Measurements from ENCODE around the gene RTL1. TPM values are rescaled to one million over a fixed set of nuclear protein-coding genes. Genes with fewer than 3 reads are reported as not detected.

Gene RTL1
- total RNA-seq, 1 experiment from 2014 or later: not detected

DNA sequence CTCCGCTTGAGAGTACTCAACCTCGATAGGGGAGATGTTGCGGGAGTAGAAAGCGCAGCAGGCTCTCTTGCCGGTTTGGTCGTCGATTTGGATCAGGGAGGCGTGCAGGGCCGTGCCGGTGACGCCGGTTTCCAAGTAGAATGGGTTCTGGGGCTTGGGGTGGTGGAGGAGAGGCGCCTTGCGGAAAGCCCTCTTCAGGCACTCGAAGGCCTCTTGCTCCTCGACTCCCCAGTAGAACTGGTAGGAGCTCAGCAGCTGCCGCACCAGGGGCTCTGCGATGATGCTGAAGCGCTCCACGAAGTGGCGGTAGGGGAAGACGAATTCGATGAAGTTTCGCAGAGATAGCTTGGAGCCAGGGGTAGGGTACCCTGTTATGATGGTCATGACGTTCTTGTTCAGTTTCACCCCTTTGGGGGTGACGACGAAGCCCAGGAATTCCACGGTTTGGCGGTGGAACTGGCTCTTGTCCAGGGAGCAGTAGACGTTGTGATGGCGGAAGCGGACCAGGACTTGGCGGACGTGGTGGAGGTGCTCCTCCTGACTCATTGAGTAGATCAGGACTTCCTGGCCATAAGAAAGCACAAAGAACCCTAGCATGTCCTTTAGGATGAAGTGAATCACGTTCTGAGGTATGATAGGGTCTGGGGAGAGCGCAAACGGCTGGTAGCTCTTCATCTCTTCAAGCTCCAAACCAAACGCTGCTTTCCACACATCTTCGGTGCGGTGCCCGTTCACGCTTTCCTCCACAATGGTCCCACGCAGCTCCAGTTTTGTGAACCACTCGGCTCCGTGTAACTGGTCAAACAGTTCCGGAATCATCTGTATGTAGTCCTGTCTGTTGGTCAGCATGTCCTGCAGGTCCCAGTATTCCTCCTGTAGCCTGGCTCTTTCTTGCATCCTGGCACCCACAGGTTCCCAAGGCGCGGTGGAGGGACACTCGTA lies 21.2 kb downstream of the RTL1 start:
- no peak for DNase-seq (ENCODE audit: low spot score)

DNA sequence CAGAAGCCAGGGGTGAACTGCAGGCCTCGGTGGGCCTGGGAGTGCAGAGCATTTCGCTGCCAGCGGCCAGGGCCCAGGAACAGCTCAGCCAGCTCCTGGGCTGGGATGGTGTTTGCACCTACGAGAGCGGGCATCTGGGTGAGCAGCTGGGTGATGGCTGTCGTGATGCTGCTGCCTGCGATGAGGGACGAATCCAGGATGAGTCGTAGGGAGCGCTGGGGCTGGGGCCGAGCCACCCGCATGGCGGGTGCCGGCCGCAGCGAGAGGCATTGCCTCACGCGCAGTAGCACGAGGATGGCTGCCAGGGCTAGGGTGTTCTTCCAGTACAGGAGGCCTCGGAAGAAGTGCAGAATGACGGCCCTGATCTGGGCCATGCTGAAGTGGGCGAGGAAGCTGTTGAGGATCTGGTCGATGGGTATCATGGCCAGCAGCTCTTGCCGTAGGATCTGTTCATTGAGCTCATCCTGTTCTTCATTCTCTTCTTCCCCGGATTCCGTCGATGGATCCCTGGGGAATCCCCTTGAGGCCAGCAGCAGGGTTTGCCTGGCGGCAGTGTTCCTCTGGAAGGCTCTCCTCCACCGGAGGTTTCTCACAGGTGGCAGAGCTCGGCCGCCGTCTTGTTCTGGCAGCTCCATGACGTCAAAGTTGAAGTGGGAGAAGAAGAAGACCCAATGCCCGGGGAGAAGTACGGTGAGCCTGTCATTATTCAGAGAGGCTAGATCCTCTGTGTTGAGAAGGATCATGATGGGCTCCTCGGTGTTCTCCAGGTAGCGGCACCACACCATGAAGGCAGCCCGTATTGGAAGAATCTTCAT lies 22.1 kb downstream of the RTL1 start:
- DNase-seq (ENCODE audit: low spot score): no peak

DNA sequence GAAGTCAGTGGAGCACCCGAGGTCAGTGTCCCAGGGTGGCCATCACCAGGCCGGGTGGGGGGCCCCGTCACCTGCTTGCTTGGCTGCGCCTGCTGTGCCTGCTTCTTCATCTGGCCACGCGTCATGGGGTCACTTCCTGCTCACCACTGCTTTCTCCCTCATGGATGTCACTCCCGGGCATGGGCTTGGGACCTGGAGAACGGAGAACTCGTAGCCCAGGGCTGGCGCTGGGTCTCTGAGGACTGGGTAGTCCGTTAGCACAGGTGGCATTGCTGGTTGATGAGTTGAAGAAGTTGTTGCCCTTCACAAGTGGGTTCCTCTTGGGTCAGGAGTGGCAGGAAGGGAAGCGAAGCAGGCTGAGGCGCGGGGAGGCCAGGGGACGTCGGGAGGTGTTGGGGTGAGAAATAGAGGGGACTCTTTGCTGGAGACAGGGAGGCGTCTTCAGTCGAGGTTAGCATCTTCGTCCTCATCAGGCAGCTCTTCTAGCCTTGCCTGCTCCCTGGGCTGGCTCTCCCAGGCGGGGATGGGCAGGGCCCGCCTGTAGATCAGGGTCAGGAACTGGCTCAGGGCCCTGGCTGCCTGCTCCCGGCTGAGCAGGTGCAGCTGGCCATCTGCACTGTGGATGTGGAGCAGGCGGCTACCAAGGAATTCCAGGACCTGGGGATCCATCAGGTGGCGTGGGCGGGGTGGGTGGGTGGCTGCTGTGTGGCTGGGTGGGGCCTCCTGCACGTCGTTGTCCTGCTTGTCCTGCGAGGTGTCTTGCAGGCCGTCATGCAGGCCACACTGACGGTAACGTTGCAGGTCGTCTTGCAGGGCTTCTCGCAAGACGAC lies 23.0 kb downstream of the RTL1 start:
- no peak for DNase-seq (ENCODE audit: low spot score)

DNA sequence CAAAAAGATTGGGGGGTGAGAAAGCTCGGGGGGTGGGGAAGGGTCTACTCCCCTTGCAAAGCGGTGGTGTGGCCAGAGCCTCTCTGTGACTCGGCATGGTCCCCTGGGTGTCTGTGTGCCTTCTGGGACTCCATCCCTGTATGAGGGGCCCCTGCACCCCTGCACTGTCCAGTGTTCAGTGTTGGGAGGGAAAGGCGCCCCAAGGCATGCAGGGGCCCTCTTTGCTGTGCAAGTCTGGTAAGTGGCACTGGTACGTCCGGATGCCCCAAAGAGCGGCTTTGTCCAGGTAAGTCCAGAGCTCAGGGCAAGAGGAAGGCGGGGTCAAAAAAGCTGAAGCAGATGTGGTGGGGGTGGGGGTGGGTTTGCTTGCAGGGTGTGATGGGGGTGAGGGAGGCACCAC lies 23.7 kb downstream of the RTL1 start:
- DNase-seq (ENCODE audit: low spot score): no peak

DNA sequence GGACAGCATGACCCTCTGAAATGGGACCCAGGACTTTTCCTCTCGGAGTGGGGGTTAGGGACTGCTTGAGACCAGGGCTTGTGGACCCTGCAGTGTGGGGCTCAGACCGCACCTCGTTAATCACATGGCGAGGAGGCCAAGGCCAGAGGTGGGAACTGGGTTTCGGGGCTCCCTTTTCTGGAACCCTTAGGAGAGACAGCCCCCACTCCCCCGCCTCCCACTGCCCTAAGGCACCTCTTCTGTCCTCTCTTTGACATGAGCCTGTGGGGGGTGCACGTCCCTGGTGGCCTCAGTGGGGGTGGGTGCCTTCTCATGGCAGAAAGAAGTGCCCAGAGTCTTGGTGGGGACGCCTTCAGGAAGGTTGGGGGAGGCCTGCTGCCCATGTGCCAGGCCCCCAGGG lies 24.3 kb downstream of the RTL1 start:
- DNase-seq (ENCODE audit: low spot score): no peak

DNA sequence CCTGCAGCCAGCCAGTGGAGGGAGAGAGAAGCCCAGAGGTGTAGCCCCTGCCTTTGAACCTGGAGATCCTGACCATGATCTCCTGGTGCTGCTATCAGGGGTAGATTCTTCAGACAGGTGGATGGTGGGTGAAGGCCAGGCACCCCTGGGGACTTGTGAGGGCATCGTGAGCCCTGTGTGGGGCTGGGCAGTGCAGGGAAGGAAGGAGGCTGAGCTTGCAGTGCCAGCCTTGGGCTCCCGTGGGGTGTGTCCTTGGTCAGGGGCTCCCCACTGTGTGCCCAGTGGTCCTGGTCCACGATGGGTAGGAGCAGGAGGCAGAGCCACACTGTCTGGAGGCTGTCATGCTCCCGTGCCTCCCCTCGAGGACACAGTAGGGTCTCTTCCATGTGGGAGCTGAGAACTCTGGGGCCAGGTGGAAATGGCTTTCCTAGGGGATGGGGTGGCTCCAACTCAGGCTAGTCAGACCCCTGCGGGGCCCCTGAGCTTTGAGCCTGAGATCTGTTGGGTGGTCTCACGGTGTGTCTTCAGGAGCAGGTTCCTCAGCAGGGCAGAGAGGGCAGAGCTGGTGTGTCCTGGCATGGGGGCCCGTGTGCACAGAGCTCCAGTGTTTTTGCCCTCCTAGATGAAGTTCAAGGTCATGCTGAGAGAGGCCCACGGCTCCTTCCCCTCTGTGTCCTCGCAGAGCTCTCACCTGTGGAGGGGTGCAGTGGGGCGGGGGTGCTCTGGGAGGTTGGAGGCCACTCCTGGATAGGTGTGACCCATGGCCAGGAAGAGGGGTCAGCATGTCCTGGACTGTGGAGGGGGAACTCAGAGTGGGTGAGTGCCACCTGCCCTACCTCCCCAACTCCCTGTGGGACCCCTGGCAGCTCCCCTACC lies 25.0 kb downstream of the RTL1 start:
- no peak for DNase-seq (ENCODE audit: low spot score)

DNA sequence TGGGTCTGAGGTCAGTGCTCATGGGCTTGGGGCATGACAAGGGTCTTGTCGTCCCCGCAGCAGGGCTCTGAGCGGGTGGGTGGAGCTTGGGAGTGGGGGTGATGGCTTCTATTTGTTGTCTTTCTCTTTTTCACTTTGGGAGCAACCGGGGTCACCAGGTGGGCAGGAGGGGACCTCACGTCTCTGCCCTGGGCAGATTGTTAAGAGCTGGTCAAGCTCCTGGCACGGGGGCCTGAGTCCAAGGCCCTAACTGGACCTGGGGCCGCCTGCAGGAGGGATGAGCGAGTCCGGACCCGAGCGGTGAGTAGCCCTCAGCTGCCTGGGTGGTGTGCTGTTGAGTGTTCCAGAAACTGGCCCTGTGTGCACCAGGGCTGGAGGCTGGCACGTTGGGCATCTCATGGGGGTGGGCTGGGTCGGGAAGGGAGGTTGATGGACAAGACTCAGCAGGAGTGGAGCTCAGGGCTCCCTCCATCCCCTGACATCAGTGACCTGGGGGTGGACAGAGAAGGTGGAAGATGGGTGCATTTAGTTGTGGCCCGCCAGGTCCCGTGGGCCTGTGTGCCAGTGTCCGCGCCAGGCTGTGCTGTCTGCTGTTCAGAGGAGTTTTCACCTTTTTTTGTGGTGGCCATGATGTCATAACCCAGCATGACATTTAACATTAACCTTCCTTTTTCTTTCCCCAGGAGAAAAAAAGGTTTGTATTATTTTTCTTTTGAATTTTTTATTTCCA lies 27.5 kb downstream of the RTL1 start:
- DNase-seq (ENCODE audit: low spot score): no peak

DNA sequence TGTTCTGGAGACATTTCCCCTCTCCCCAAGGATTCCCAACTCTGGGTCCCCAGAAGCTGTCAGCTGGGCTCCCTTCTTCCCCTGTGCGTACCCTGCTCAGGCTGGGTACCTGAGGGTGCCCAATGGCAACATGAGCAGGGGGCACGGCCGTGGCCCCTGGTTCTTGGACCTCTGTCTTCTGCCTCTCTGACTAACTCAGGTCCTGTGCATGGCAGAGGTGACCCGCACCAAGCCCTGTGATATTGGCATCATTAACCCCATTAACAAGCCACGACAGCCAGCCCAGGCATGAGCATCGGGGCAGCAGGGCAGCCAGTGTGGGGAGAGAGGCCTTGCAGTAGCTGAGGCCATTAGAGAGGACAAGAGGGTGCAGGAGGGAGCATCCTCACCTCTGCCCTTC lies 28.4 kb downstream of the RTL1 start:
- no peak for DNase-seq (ENCODE audit: low spot score)

DNA sequence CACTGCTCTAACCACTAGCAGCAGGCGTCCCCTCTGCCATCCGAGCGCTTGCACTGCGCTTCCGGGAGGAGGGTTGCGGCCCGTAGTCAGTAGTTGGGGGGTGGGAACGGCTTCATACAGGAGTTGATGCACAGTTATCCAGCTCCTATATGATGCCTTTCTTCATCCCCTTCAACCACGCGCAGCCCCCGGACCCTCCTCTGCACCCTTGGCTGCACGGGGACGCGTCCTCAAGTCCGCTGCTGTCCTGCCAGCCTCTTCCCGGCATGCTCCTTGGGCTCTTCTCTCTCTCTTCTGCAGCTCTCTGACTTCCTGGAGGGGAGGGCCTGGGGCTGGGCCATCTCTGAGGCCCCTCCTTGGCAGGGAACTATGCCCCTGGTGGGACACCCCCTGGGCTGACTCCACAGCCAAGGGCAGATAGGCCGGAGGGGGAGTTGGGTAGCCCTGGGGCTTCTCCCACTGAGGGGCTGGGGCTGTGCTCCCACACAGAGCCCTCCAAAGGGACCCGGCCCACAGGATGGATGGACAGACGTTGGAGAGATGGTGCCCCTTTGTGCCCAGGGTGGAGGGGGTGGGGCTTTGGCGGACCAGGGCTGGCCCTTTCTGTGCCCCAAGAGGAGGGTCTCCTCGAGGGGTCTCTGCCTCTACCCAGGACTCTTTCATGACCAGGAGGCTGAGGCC lies 29.0 kb downstream of the RTL1 start:
- DNase-seq (ENCODE audit: low spot score): no peak

DNA sequence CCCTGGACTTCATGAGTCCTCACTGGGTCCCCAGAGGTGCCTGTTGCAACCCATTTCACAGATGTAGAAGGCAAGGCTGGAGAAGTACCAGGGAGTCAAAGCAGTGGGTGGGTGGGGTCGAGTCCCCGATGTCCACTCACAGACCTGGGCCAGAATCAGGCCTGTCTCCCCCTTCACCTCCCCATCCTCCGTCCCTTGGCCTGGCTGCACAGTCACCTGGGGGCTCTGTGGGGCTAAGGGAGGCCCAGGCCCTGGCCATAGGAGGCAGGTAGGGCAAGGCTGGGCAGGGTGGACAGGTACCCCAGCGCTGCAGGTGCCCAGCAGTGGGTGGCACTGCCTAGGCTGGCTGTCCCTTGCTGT lies 29.5 kb downstream of the RTL1 start:
- no peak for DNase-seq (ENCODE audit: low spot score)

DNA sequence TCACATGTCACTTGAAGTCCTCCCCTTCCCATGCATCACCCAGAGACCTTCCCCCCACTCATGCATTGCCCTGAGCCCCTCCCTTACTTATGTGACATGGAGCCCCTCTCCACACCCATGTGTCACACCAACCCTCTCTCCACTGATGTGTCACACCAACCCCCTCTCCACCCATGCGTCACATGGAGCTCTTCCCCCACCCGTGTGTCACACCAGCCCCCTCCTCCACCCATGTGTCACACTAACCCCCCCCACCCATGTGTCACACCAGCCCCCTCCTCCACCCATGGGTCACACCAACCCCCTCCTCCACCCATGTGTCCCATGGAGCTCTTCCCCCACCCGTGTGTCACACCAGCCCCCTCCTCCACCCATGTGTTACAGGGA lies 30.4 kb downstream of the RTL1 start:
- DNase-seq (ENCODE audit: low spot score): no peak

DNA sequence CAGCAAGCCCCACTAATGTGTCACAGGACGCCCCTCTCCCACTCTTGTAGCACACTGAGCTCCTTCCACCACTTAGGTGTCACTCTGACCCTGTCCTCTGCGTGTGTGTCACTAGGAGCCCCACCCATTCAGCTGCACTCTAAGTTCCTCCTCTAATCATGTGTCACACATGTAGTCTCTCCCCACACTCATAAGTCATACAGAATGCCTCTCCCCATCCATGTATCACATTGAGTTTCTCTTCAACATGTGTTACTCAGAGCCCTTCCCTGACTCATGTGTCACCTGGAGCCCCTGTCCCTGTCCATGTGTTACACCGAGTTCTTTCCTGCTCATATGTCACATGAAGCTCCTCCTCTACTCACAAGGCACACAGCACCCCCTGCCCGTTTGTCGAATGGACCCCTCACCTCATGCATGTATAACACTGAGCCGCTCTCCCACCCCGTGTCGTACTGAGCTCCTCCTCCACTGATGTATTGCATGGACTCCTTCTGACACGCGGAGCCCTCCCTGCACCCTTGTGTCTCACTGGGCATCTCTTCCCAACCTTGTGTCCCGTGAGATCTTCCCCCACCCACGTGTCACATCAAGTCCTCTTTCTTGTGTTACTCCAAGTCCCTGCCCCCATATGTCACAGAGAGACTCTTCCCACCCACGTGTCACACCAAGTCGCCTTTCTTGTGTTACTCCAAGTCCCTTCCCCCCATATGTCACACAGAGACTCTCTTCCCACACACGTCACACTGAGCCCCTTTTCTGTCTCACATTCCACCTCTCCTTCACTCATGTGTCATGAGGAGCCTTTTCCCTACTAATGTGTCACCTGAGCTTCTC lies 31.0 kb downstream of the RTL1 start:
- DNase-seq (ENCODE audit: low spot score): no peak

DNA sequence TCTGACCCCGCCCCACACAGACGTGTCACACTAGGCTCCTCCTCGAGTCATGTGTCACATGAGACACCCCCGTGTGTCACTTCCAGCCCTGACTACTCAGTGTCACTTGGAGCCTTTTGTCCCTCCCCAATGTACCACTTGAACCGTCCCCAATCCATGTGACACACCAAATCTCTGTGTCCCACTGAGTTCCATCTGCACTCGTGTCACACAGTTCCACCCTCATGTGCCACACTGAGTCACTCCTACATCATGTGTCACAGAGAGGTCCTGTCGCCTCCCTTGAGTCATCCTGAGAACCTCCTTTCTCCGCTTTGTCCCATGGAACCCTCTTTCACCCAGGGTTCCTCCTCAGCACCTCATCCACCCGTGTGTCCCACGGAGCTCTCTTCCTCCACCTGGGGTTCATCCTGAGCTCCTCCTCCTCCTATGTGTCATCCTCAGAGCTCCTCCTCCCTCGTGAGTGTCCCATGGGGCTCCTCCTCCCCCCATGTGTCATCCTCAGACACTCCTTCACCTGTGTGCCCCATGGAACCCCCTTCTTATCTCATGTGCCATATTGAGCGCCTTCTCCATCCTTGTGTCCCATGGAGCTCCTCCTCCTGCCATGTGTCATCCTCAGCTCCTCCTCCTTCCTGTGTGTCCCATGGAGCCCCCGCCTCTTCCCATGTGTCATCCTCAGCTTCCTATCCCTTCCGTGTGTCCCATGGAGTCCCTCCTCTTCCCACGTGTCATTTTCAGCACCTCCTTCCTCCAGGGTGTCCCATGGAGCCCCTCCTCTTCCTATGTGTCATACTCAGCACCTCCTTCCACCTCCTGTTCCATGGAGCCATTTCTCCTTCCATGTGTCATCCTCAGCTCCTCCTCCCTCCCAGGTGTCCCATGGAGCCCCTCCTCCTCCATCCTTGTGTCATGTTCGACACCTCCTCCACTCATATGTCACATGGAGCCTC lies 32.0 kb downstream of the RTL1 start:
- DNase-seq (ENCODE audit: low spot score): no peak

DNA sequence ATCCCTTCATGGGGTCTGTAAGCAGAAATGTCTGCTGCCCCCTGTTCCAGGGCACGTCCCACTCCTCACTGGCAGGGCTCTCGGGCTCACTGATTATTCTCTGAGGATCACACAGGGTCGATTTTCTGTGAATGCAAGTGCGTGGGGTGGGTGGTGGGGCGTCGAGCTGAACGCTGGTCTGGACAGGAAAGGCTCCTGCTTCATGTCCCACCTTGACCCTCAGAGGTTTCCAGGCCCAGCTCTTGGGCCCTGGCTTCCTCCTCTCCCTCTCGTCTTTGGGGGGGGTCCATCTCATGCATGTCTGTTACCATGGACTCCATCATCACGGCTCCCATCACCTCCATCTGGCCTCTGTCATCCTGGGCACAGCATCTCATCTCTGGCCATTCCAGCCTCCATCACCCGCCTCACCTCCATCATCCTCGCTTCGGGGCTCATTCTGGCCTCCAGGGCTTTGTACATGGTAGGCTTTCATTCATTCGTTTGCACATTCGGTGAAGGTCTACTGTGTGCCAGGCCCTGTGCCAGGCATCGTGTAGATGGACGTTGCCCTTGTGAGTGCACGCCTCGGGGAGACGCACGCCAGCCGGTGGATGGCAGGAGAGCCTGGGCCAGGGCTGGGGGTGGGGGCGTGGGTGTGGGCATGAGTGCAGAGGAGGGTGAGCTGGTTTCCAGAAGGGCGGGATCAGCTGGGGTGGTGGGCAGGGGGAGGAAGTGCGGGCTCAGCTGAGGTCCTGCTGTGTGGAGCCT lies 34.7 kb downstream of the RTL1 start:
- no peak for DNase-seq (ENCODE audit: low spot score)

DNA sequence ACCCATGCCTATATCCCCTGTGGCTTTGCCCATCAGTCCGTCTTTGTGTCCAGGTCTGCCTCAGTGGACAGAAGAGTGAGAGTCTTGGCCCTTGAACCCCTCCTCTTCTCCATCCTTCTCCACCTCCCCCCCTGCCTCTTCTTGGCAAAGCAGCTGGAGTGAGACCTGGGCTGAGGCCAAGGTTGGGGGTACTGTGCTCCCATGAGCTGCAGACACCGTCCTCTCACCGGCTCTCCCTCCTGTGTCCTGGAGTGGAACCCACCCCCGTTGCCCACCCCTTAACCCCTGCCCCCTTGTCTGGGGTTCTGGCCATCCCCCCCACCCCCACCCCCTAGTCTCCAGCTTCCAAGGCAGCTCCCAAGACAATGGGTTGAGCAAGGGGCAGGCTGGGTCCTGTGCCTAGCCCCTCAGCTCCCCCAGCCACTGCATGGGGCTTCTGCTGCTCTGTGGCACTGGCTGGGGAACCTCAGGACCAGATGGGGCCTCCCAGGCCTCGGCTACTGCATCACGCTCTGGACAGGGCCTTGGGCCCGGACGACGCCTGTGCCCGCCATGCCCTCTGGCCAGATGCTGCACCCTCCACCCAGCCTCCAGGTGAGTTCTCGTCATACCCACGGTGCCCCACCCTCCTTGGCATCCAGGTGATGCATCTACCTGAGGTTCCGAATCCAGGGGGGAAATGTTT lies 35.7 kb downstream of the RTL1 start:
- DNase-seq (ENCODE audit: low spot score): no peak
